HFF-Myc (cell line): ENCODE data around the gene PAX7.

Experiments
- DNase-seq: peaks from one replicate; pipeline ENCODE4 v3.0.0-alpha.2; 2011; ENCODE audit warnings: low read depth; ENCODE audit errors: extremely low read depth
- H3K4me3 ChIP-seq: replicated peaks from 2 replicates; pipeline ENCODE4 v1.5.1; 2011; ENCODE audit warnings: low read depth, mild to moderate bottlenecking, control low read depth, low read length
- TF ChIP-seq, protein P1 (sequence below): IDR thresholded peaks from 2 replicates; pipeline ENCODE4 v1.5.1; 2012; ENCODE audit warnings: mild to moderate bottlenecking, low read depth, low read length, control low read depth; ENCODE audit errors: missing control alignments

Gene PAX7

DNA sequence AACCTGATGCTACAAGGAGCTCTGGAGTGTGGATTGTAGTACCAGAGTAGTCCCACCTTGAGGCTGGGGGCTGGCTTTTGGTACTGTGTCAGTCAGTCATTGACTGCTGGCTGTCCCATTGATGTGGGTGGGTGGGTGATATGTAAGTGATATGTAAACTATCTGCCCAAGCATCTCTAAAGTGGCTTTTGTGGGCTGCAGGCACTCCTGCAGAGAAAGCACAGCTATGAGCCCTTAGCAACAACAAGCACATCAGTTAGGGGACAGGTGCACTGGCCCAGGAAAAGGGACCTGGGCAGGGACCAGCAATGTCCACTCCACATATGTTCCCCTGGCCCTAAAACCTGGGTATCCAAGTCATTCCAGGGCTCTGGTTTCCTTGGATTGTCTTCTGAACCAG is 118.9 kb downstream of the PAX7 start:
- no peak overlapping the region for H3K4me3 ChIP-seq
- DNase-seq: no peak
- TF ChIP-seq, protein P1, sequence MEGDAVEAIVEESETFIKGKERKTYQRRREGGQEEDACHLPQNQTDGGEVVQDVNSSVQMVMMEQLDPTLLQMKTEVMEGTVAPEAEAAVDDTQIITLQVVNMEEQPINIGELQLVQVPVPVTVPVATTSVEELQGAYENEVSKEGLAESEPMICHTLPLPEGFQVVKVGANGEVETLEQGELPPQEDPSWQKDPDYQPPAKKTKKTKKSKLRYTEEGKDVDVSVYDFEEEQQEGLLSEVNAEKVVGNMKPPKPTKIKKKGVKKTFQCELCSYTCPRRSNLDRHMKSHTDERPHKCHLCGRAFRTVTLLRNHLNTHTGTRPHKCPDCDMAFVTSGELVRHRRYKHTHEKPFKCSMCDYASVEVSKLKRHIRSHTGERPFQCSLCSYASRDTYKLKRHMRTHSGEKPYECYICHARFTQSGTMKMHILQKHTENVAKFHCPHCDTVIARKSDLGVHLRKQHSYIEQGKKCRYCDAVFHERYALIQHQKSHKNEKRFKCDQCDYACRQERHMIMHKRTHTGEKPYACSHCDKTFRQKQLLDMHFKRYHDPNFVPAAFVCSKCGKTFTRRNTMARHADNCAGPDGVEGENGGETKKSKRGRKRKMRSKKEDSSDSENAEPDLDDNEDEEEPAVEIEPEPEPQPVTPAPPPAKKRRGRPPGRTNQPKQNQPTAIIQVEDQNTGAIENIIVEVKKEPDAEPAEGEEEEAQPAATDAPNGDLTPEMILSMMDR: no peak

DNA sequence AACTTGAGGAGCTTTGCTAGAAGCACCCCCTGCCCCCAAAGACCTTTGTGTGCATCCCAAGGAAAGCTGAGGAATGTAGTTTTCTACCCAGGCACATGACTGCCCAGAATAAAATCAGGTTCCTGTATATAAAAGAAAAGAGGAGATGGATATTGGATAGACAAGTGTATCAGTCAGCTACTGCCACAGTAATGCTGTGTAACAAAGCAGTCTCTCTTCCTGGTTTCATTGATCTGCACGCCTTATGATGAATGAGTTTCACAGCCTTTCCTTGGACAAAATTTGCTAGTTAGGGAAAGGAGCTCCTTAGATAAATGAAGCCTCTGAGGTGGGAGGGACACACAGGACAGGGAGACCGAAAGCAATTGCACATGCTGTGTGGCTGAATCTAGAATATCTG is 120.0 kb downstream of the PAX7 start:
- H3K4me3 ChIP-seq: no peak overlapping the region
- TF ChIP-seq, protein P1: no peak
- DNase-seq: no peak

DNA sequence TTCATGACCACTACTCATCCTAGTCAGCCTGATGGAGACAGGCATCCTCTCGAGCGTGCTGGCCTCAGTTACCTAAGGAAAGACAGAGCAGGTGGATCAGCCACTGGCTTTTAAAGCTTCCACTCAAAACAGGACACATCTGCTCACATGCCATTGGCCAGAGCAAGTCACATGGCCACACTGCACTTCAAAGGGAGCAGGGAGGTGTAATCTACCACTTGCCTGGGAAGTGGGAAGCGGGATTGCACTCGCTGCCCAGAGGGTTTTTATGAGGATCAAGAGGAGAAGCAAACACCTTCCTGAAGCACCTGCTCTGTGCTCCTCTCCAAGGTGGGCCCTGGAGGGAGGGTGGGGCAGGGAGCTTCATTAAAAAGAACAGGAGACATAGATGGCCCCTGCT is 120.8 kb downstream of the PAX7 start:
- no peak overlapping the region for H3K4me3 ChIP-seq
- DNase-seq: no peak
- TF ChIP-seq, protein P1: no peak

DNA sequence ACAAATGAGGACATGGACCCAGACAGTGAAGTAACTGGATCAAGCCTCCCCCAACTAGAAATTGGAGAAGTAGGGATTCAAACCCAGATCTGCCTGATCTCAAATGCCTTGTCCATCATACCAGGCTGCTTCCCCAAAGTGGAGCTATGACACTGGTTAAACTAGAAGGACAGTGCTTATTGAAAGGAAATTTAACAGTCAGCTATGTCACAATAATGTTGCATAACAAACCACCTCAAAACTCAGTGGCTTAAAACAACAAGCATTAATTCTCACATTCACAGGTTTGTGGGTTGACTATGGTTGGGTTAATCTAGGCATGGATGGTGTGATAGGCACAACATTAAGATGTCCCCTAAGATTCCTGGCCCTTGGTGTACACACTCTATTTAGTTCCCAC is 121.8 kb downstream of the PAX7 start:
- no peak overlapping the region for H3K4me3 ChIP-seq
- no peak for DNase-seq
- TF ChIP-seq, protein P1: no peak

DNA sequence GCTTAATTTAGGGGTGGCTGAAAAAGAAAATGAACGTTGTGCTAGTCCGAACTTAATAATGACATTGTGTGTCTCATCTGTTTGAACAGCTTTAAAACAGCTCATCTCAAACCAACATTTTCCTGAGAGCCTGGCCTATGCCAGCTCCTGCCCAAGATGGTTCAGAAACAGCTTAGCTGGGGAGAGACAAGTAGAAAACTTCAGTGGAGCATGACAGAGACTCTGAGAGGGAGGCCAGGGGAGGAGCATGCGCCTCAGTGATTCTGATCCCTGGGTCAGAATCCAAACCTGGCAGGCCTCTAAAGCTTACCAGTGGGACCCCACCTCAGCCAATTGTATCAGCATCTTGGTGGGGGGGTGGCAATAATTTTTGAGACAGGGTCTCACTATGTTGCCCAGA is 129.5 kb downstream of the PAX7 start:
- TF ChIP-seq, protein P1: no peak

DNA sequence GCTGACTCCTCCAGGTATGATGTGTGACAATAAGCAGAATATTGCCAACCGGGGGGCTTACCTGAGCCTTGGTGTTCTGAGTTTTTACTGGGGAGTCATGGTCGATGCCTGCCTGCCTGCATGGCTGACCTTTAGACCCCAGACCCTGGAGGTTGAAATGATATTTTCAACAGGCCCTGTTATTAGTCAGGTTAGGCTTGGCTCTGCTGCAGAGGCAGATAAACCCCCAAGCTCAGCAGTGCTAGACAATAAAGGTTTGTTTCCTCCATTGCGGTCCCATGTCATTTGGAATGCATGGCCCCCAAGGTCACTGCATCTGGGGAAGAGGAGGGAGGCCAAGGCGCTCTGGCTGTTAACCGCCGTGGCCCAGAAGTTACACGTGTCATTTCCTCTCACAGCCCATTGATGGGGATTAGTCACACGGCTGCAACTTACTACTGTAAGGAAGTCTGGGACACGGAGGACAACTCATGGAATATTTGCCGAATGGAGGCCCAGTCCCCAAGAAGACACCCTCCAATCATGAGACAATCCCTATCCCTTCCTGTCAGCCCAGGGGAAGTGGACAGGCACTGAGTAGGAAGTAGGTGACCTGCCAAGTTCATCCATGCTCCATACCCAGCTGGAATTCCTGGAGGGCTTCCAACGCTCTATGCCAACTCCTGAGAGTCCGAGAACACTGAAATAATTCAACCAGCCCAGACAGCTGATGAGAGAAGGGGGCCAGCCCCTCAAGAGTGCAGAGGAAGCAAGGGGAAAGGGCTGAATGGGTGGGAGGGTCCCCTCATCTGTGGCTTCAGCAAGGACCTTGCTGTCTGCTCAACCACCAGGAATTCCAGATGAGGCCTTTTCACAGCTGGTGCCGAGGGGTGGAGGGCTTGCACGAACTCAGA is 131.5 kb downstream of the PAX7 start:
- DNase-seq: no peak
- TF ChIP-seq, protein P1: no peak
- no peak overlapping the region for H3K4me3 ChIP-seq

More for the DNA sequence above, 129.5 kb downstream of the PAX7 start:
- H3K4me3 ChIP-seq: no peak overlapping the region
- DNase-seq: no peak
